IgD-negative memory B cell (primary cell): ENCODE data around the gene C19orf53. TPM values are rescaled to one million over a fixed set of nuclear protein-coding genes. Genes with fewer than 3 reads are reported as not detected.

Experiments
- H3K27ac Mint-ChIP-seq, 3 donors: one replicate each; pipeline ENCODE4 v1.8.0; 2020 to 2022; ENCODE audit warnings: mild to moderate bottlenecking in 3 of 3, mixed read lengths in 3 of 3, moderate library complexity in 1 of 3
- H3K27me3 Mint-ChIP-seq: one replicate; pipeline ENCODE4 v1.8.0; 2021; ENCODE audit warnings: mixed read lengths
- H3K36me3 Mint-ChIP-seq: one replicate; pipeline ENCODE4 v1.8.0; 2020; ENCODE audit warnings: mild to moderate bottlenecking, mixed read lengths
- H3K4me1 Mint-ChIP-seq, 3 donors: one replicate each; pipeline ENCODE4 v1.8.0; 2020 to 2022; ENCODE audit warnings: mixed read lengths in 3 of 3, mild to moderate bottlenecking in 1 of 3
- H3K4me3 Mint-ChIP-seq, 4 donors: one replicate each; pipeline ENCODE4 v1.8.0; 2020 to 2022; ENCODE audit warnings: mild to moderate bottlenecking in 4 of 4, mixed read lengths in 4 of 4, moderate library complexity in 3 of 4
- H3K9me3 Mint-ChIP-seq, 3 donors: one replicate each; pipeline ENCODE4 v1.8.0; 2020 to 2021; ENCODE audit warnings: mixed read lengths in 3 of 3, mild to moderate bottlenecking in 1 of 3
- polyA plus RNA-seq: library from polyadenylated mRNA; unstranded; fragments of 300-500 nt; fragmentation: Illumina TruSeq; gene quantifications from one replicate; pipeline ENCODE4 v1.2.3, GENCODE V29; 2021

The C19orf53 gene
- 208 TPM for polyA plus RNA-seq

DNA sequence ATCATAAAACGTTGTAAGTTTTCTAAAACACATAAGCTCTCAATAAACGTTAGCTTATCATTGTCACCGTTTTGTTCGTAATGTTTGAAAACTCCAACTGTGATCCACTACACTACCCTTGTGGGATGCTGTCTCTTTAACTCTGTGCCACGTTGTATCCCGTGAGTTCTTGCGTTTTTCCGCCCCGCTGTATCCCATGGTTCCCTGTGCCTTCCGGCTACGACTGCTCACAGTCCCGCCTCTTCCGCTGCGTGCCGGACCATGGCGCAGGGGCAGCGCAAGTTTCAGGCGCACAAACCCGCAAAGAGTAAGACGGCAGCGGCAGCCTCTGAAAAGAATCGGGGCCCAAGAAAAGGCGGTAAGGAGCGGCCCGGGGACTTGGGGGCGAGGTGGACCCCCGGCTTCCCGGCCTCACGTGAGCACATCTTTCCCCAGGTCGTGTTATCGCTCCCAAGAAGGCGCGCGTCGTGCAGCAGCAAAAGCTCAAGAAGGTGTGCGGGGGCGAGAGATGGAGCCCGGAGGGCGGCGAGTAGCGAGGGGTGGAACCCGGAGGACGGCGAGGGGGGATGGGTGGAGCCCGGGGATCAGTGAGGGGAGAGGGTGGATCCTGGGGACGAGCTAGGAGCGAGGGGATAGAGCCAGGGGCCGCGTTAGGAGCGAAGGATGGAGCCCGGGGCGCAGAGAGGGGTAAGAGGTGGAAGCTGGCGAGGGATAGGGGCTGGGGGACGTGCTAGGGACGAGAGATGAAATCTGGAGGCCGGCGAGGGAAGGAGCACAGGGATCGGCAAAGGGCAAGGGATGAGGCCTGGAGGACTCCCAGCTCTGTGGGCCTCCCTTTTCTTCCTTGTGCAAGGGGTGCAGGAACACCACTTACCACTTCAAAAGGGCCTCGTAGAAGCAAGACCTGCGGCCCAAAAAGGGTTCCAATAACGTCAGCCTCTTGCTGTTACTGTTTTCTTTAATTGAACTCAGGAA lies at the start of gene C19orf53:
C19orf53 (plus strand) TSS at position 240 of the 975 bp plus-strand sequence; CDS start at position 262, 22 bp downstream.
- H3K9me3 Mint-ChIP-seq, result no peaks in the 10 kb centered on the region
- peak within 1 kb of the TSS; percentile 87 to 98 (median 98) for H3K27ac Mint-ChIP-seq
- H3K36me3 Mint-ChIP-seq, result peaks cover 4% of the 10 kb centered on the region
- peak within 1 kb of the TSS; percentile 95 to 100 (median 100) for H3K4me3 Mint-ChIP-seq
- H3K27me3 Mint-ChIP-seq, result no peaks in the 10 kb centered on the region
- H3K4me1 Mint-ChIP-seq, result peaks cover 16 to 18% (median 18%) of the 10 kb centered on the region in 3 donors

DNA sequence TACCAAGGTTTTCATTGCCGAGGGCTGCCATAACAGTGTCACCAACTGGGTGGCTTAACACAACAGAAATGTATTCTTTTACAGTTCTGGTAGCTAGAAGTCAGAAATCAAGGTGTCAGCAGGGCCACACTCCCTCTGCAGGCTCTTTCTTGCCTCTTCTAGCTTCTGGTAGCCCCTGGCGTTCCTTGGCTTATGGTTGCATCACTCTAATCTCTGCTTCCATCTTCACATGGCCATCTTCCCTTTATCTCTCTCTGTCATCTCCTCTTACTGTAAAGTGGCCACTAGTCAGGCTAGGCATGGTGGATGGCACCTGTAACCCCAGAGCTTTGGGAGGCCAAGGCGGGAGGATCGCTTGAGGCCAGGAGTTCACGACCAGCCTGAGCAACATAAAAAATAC lies 47.9 kb upstream of the C19orf53 start:
- H3K27me3 Mint-ChIP-seq, result no peaks in the 10 kb centered on the region
- H3K4me1 Mint-ChIP-seq, result peaks cover 7 to 17% (median 17%) of the 10 kb centered on the region in 3 donors
- H3K27ac Mint-ChIP-seq, result no peak overlapping the region
- no peaks in the 10 kb centered on the region for H3K36me3 Mint-ChIP-seq
- no peak overlapping the region for H3K4me3 Mint-ChIP-seq
- H3K9me3 Mint-ChIP-seq, result no peaks in the 10 kb centered on the region

GRCh38 chr19:13727798-13728197 lies 46.5 kb upstream of the C19orf53 start:
- Mint-ChIP-seq H3K4me1 (peaks cover 7 to 21% (median 20%) of the 10 kb centered on the region in 3 donors), H3K9me3 (no peaks in the 10 kb centered on the region), H3K36me3 (no peaks in the 10 kb centered on the region), H3K27me3 (no peaks in the 10 kb centered on the region), H3K27ac (no peak overlapping the region), H3K4me3 (peak overlapping the region in 1 of 4 donors; percentile 9)

DNA sequence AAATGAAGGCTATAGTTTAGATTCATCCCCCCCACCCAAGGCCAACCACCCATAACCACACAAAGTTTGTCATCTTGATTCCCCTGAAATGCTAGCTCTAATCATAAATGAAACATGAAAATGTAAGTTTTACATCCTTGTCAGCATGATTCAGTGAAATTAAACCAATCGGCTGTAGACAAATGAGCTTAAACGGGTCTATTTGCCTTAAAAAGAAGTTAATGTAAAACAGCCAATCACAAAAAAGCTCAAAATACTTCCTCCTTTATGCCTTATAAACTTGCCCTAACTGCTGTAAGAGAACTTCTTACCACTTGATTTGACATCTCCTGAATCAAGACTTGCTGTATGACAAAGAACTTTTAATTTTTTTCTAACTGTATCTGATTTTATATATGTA lies 44.4 kb upstream of the C19orf53 start:
- H3K27ac Mint-ChIP-seq, result peak overlapping the region in 1 of 3 donors; percentile 89
- no peaks in the 10 kb centered on the region for H3K9me3 Mint-ChIP-seq
- H3K4me3 Mint-ChIP-seq, result peak overlapping the region in 3 of 4 donors; percentile 86 to 94 (median 91)
- no peaks in the 10 kb centered on the region for H3K27me3 Mint-ChIP-seq
- H3K4me1 Mint-ChIP-seq, result peaks cover 7 to 21% (median 20%) of the 10 kb centered on the region in 3 donors
- H3K36me3 Mint-ChIP-seq, result peaks cover 1% of the 10 kb centered on the region

GRCh38 chr19:13731147-13731964 lies 42.9 kb upstream of the C19orf53 start:
- peaks cover 3% of the 10 kb centered on the region for H3K36me3 Mint-ChIP-seq
- peak overlapping the region; percentile 83 to 96 (median 89) for H3K27ac Mint-ChIP-seq
- H3K9me3 Mint-ChIP-seq, result no peaks in the 10 kb centered on the region
- H3K4me1 Mint-ChIP-seq, result peaks cover 7 to 21% (median 20%) of the 10 kb centered on the region in 3 donors
- H3K27me3 Mint-ChIP-seq, result no peaks in the 10 kb centered on the region
- H3K4me3 Mint-ChIP-seq, result peak overlapping the region; percentile 87 to 94 (median 92)

- Mint-ChIP-seq H3K27ac (peak overlapping the region in 1 of 3 donors; percentile 89), H3K9me3 (no peaks in the 10 kb centered on the region), H3K4me3 (peak overlapping the region in 3 of 4 donors; percentile 87 to 94 (median 91)), H3K27me3 (no peaks in the 10 kb centered on the region), H3K36me3 (peaks cover 3% of the 10 kb centered on the region), H3K4me1 (peaks cover 7 to 21% (median 20%) of the 10 kb centered on the region in 3 donors)
Observed at GRCh38 chr19:13732337-13732736, 41.9 kb upstream of the C19orf53 start.

- no peaks in the 10 kb centered on the region for H3K27me3 Mint-ChIP-seq
- peaks cover 3% of the 10 kb centered on the region for H3K36me3 Mint-ChIP-seq
- H3K9me3 Mint-ChIP-seq, result no peaks in the 10 kb centered on the region
- H3K27ac Mint-ChIP-seq, result no peak overlapping the region
- H3K4me1 Mint-ChIP-seq, result peaks cover 3 to 18% (median 16%) of the 10 kb centered on the region in 3 donors
- H3K4me3 Mint-ChIP-seq, result no peak overlapping the region
Observed at GRCh38 chr19:13734751-13735150, 39.5 kb upstream of the C19orf53 start.

- Mint-ChIP-seq H3K36me3 (peaks cover 3% of the 10 kb centered on the region), H3K4me1 (no peaks in the 10 kb centered on the region), H3K4me3 (no peak overlapping the region), H3K27me3 (no peaks in the 10 kb centered on the region), H3K27ac (no peak overlapping the region), H3K9me3 (no peaks in the 10 kb centered on the region)
Observed at GRCh38 chr19:13738073-13738472, 36.2 kb upstream of the C19orf53 start.

- no peak overlapping the region for H3K4me3 Mint-ChIP-seq
- H3K4me1 Mint-ChIP-seq, result peaks cover 0 to under 1% (median 0%) of the 10 kb centered on the region in 3 donors
- no peaks in the 10 kb centered on the region for H3K9me3 Mint-ChIP-seq
- no peaks in the 10 kb centered on the region for H3K27me3 Mint-ChIP-seq
- no peaks in the 10 kb centered on the region for H3K36me3 Mint-ChIP-seq
- H3K27ac Mint-ChIP-seq, result no peak overlapping the region
Observed at GRCh38 chr19:13741893-13742292, 32.4 kb upstream of the C19orf53 start.

DNA sequence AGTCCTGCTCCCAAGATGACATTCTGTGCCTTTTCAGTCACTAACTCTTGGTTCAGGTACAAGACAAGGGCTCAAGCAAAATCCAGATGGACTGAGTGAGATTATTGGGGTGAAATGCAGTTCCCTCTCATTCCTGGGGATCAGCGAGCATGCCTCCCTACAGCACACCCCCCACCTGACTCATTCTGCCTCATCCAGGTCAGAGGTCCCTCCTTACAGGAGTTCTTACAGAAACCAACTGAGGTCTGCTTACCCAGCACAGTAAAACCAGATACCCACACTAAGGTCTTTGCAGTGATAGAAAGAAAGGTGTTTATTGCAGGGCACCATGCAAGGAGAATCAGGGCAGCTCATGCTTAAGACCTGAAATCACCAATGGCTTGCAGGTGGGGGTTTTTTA lies 31.5 kb upstream of the C19orf53 start:
- Mint-ChIP-seq H3K36me3 (no peaks in the 10 kb centered on the region), H3K9me3 (no peaks in the 10 kb centered on the region), H3K27ac (no peak overlapping the region), H3K4me1 (peaks cover 0 to 8% (median 0%) of the 10 kb centered on the region in 3 donors), H3K4me3 (peak overlapping the region in 1 of 4 donors; percentile 21), H3K27me3 (no peaks in the 10 kb centered on the region)

- peaks cover 8 to 16% (median 8%) of the 10 kb centered on the region in 3 donors for H3K4me1 Mint-ChIP-seq
- H3K27ac Mint-ChIP-seq, result no peak overlapping the region
Observed at GRCh38 chr19:13744174-13744573, 30.1 kb upstream of the C19orf53 start.

GRCh38 chr19:13747098-13747453 lies 27.2 kb upstream of the C19orf53 start:
- Mint-ChIP-seq H3K27me3 (no peaks in the 10 kb centered on the region), H3K36me3 (peaks cover 3% of the 10 kb centered on the region), H3K4me1 (peaks cover 11 to 16% (median 11%) of the 10 kb centered on the region in 3 donors), H3K9me3 (no peaks in the 10 kb centered on the region), H3K4me3 (peak overlapping the region; percentile 87 to 96 (median 94)), H3K27ac (peak overlapping the region; percentile 80 to 92 (median 91))

More at GRCh38 chr19:13744174-13744573, 30.1 kb upstream of the C19orf53 start:
- no peak overlapping the region for H3K4me3 Mint-ChIP-seq
- H3K27me3 Mint-ChIP-seq, result no peaks in the 10 kb centered on the region
- no peaks in the 10 kb centered on the region for H3K9me3 Mint-ChIP-seq
- no peaks in the 10 kb centered on the region for H3K36me3 Mint-ChIP-seq

GRCh38 chr19:13748169-13748828 lies 26.0 kb upstream of the C19orf53 start:
- H3K9me3 Mint-ChIP-seq, result no peaks in the 10 kb centered on the region
- H3K4me1 Mint-ChIP-seq, result peaks cover 11 to 16% (median 11%) of the 10 kb centered on the region in 3 donors
- H3K27ac Mint-ChIP-seq, result peak overlapping the region; percentile 89 to 92 (median 91)
- H3K27me3 Mint-ChIP-seq, result no peaks in the 10 kb centered on the region
- H3K36me3 Mint-ChIP-seq, result peaks cover 3% of the 10 kb centered on the region
- peak overlapping the region; percentile 87 to 96 (median 94) for H3K4me3 Mint-ChIP-seq

- H3K36me3 Mint-ChIP-seq, result peaks cover 8% of the 10 kb centered on the region
- H3K27ac Mint-ChIP-seq, result no peak overlapping the region
- H3K4me1 Mint-ChIP-seq, result peaks cover 11 to 16% (median 11%) of the 10 kb centered on the region in 3 donors
- no peaks in the 10 kb centered on the region for H3K9me3 Mint-ChIP-seq
- H3K27me3 Mint-ChIP-seq, result no peaks in the 10 kb centered on the region
- H3K4me3 Mint-ChIP-seq, result peak overlapping the region in 1 of 4 donors; percentile 48
Observed at GRCh38 chr19:13751436-13751835, 22.8 kb upstream of the C19orf53 start.
